Mucosa of stomach (tissue), 1 donor: ENCODE data around the gene REV3L.

ENCODE experiments used
- H3K27me3 ChIP-seq: one replicate; pipeline ENCODE4 v1.7.0; 2013; ENCODE audit warnings: mild to moderate bottlenecking, low read length; ENCODE audit not compliant: control insufficient read depth, insufficient read depth
- H3K36me3 ChIP-seq: one replicate; pipeline ENCODE4 v1.7.0; 2013; ENCODE audit warnings: low read length; ENCODE audit not compliant: control insufficient read depth, insufficient read depth
- H3K4me1 ChIP-seq: one replicate; pipeline ENCODE4 v1.7.0; 2013; ENCODE audit warnings: mild to moderate bottlenecking, low read length; ENCODE audit not compliant: control insufficient read depth, insufficient read depth
- H3K4me3 ChIP-seq: one replicate; pipeline ENCODE4 v1.7.0; 2013; ENCODE audit warnings: low read length
- H3K9ac ChIP-seq: one replicate; pipeline ENCODE4 v1.7.0; 2013; ENCODE audit warnings: mild to moderate bottlenecking, low read length, moderate library complexity
- H3K9me3 ChIP-seq: one replicate; pipeline ENCODE4 v1.7.0; 2013; ENCODE audit warnings: mild to moderate bottlenecking, low read length, moderate library complexity; ENCODE audit not compliant: control insufficient read depth
- donor health status: Pancreatic carcinoma.

The REV3L gene

GRCh38 chr6:111379831-111380230 is 103.2 kb downstream of the REV3L start:
- Histone ChIP-seq H3K9ac (no peak overlapping the region), H3K4me3 (no peak overlapping the region), H3K36me3 (no peaks in the 10 kb centered on the region), H3K27me3 (no peaks in the 10 kb centered on the region), H3K9me3 (no peaks in the 10 kb centered on the region), H3K4me1 (no peaks in the 10 kb centered on the region)

GRCh38 chr6:111379302-111379701 is 103.7 kb downstream of the REV3L start:
- H3K4me3 ChIP-seq = no peak overlapping the region
- H3K36me3 ChIP-seq = peaks cover 2% of the 10 kb centered on the region
- H3K9ac ChIP-seq = no peak overlapping the region
- H3K27me3 ChIP-seq = no peaks in the 10 kb centered on the region
- no peaks in the 10 kb centered on the region for H3K9me3 ChIP-seq
- H3K4me1 ChIP-seq = no peaks in the 10 kb centered on the region

GRCh38 chr6:111377558-111378120 is 105.4 kb downstream of the REV3L start:
- H3K27me3 ChIP-seq = no peaks in the 10 kb centered on the region
- H3K4me3 ChIP-seq = no peak overlapping the region
- H3K36me3 ChIP-seq = peaks cover 6% of the 10 kb centered on the region

GRCh38 chr6:111367393-111368088 is 115.5 kb downstream of the REV3L start:
- Histone ChIP-seq H3K4me1 (peaks cover 7% of the 10 kb centered on the region), H3K9ac (no peak overlapping the region), H3K36me3 (no peaks in the 10 kb centered on the region), H3K4me3 (no peak overlapping the region), H3K27me3 (no peaks in the 10 kb centered on the region), H3K9me3 (no peaks in the 10 kb centered on the region)

More at GRCh38 chr6:111377558-111378120, 105.4 kb downstream of the REV3L start:
- Histone ChIP-seq H3K9me3 (no peaks in the 10 kb centered on the region), H3K9ac (no peak overlapping the region), H3K4me1 (no peaks in the 10 kb centered on the region)

- Histone ChIP-seq H3K9me3 (no peaks in the 10 kb centered on the region), H3K4me3 (no peak overlapping the region), H3K27me3 (no peaks in the 10 kb centered on the region), H3K4me1 (no peaks in the 10 kb centered on the region), H3K36me3 (no peaks in the 10 kb centered on the region), H3K9ac (no peak overlapping the region)
Observed at GRCh38 chr6:111361648-111362047, 121.4 kb downstream of the REV3L start.

GRCh38 chr6:111358454-111358853 is 124.6 kb downstream of the REV3L start:
- Histone ChIP-seq H3K36me3 (no peaks in the 10 kb centered on the region), H3K4me3 (no peak overlapping the region), H3K9ac (no peak overlapping the region), H3K4me1 (no peaks in the 10 kb centered on the region), H3K27me3 (no peaks in the 10 kb centered on the region), H3K9me3 (no peaks in the 10 kb centered on the region)

GRCh38 chr6:111357705-111358104 is 125.3 kb downstream of the REV3L start:
- Histone ChIP-seq H3K4me3 (no peak overlapping the region), H3K9ac (no peak overlapping the region), H3K9me3 (no peaks in the 10 kb centered on the region), H3K4me1 (no peaks in the 10 kb centered on the region), H3K27me3 (no peaks in the 10 kb centered on the region), H3K36me3 (no peaks in the 10 kb centered on the region)

GRCh38 chr6:111356551-111356950 is 126.5 kb downstream of the REV3L start:
- Histone ChIP-seq H3K4me1 (no peaks in the 10 kb centered on the region), H3K36me3 (no peaks in the 10 kb centered on the region), H3K4me3 (no peak overlapping the region)

GRCh38 chr6:111354758-111355555 is 128.1 kb downstream of the REV3L start:
- Histone ChIP-seq H3K9ac (no peak overlapping the region), H3K27me3 (no peaks in the 10 kb centered on the region), H3K9me3 (no peaks in the 10 kb centered on the region), H3K36me3 (no peaks in the 10 kb centered on the region), H3K4me1 (no peaks in the 10 kb centered on the region), H3K4me3 (no peak overlapping the region)

More at GRCh38 chr6:111356551-111356950, 126.5 kb downstream of the REV3L start:
- no peaks in the 10 kb centered on the region for H3K9me3 ChIP-seq
- no peaks in the 10 kb centered on the region for H3K27me3 ChIP-seq
- H3K9ac ChIP-seq = no peak overlapping the region

- Histone ChIP-seq H3K9me3 (no peaks in the 10 kb centered on the region), H3K4me1 (no peaks in the 10 kb centered on the region), H3K27me3 (no peaks in the 10 kb centered on the region), H3K9ac (no peak overlapping the region), H3K4me3 (no peak overlapping the region), H3K36me3 (no peaks in the 10 kb centered on the region)
Observed at GRCh38 chr6:111353912-111354462, 129.0 kb downstream of the REV3L start.

- Histone ChIP-seq H3K9ac (no peak overlapping the region), H3K36me3 (peaks cover 5% of the 10 kb centered on the region), H3K4me3 (no peak overlapping the region), H3K4me1 (peaks cover 5% of the 10 kb centered on the region), H3K27me3 (no peaks in the 10 kb centered on the region), H3K9me3 (no peaks in the 10 kb centered on the region)
Observed at GRCh38 chr6:111347589-111347988, 135.4 kb downstream of the REV3L start.

GRCh38 chr6:111342913-111343312 is 140.1 kb downstream of the REV3L start:
- no peaks in the 10 kb centered on the region for H3K9me3 ChIP-seq
- H3K4me1 ChIP-seq = peaks cover 5% of the 10 kb centered on the region
- no peaks in the 10 kb centered on the region for H3K27me3 ChIP-seq
- no peak overlapping the region for H3K9ac ChIP-seq
- peaks cover 4% of the 10 kb centered on the region for H3K36me3 ChIP-seq
- no peak overlapping the region for H3K4me3 ChIP-seq
